WTC11 (cell line): ENCODE data around the gene KIAA1671. TPM values are rescaled to one million over a fixed set of nuclear protein-coding genes. Genes with fewer than 3 reads are reported as not detected.

ENCODE experiments used
- ATAC-seq: fragments of 200-7000 bp; cut with Tn5 transposase; 2 replicates; pipeline ENCODE4 v1.10.0; 2021; ENCODE audit warnings: mild to moderate bottlenecking, moderate library complexity
- CTCF ChIA-PET: fragments of 300-600 bp; sonication (Branson Sonifier 250); formaldehyde crosslinking; loops from one replicate; lab custom pipeline; 2021; ENCODE audit warnings: antibody characterized with exemption; lab: Charles Lee
- POLR2A ChIA-PET: fragments of 350-600 bp; sonication (Branson Sonifier 250); formaldehyde crosslinking; loops from one replicate; lab custom pipeline; 2021; ENCODE audit warnings: antibody characterized with exemption; lab: Charles Lee
- DNase-seq: peaks from one replicate; pipeline ENCODE4 v3.0.0; 2021; ENCODE audit warnings: low spot score
- H3K27ac Mint-ChIP-seq: 2 replicates; pipeline ENCODE4 v1.8.0; 2021; ENCODE audit warnings: mixed read lengths
- H3K27me3 Mint-ChIP-seq: 2 replicates; pipeline ENCODE4 v1.8.0; 2021; ENCODE audit warnings: low read depth, mild to moderate bottlenecking, moderate library complexity, mixed read lengths
- H3K36me3 Mint-ChIP-seq: 2 replicates; pipeline ENCODE4 v1.8.0; 2021; ENCODE audit warnings: mixed read lengths
- H3K4me1 Mint-ChIP-seq: 2 replicates; pipeline ENCODE4 v1.8.0; 2022; ENCODE audit warnings: mixed read lengths
- H3K4me3 Mint-ChIP-seq: 2 replicates; pipeline ENCODE4 v1.8.0; 2021; ENCODE audit warnings: mild to moderate bottlenecking, moderate library complexity, mixed read lengths
- H3K9me3 Mint-ChIP-seq: 2 replicates; pipeline ENCODE4 v1.8.0; 2021; ENCODE audit warnings: mixed read lengths
- ARID4B ChIP-seq: sonication (generic); formaldehyde crosslinking; IDR thresholded peaks from 2 replicates; pipeline ENCODE4 v1.8.0; 2023; ENCODE audit warnings: missing genetic modification reagents, mild to moderate bottlenecking, borderline replicate concordance
- ATF2 ChIP-seq: sonication (generic); formaldehyde crosslinking; IDR thresholded peaks from 2 replicates; pipeline ENCODE4 v1.8.1; 2022; ENCODE audit warnings: low read depth, missing genetic modification reagents, borderline replicate concordance
- ATF3 ChIP-seq: sonication (generic); formaldehyde crosslinking; conservative IDR thresholded peaks from 2 replicates; pipeline ENCODE4 v1.8.1; 2022; ENCODE audit warnings: mild to moderate bottlenecking, missing genetic modification reagents
- CREB1 ChIP-seq: sonication (generic); formaldehyde crosslinking; IDR thresholded peaks from 2 replicates; pipeline ENCODE4 v1.8.0; 2023; ENCODE audit warnings: mild to moderate bottlenecking, missing genetic modification reagents
- E2F1 ChIP-seq: sonication (generic); formaldehyde crosslinking; IDR thresholded peaks from 2 replicates; pipeline ENCODE4 v1.8.0; 2022; ENCODE audit warnings: mild to moderate bottlenecking, missing genetic modification reagents
- E2F5 ChIP-seq: sonication (generic); formaldehyde crosslinking; IDR thresholded peaks from 2 replicates; pipeline ENCODE4 v1.8.1; 2022; ENCODE audit warnings: mild to moderate bottlenecking, moderate library complexity, missing genetic modification reagents
- GABPB1 ChIP-seq: sonication (generic); formaldehyde crosslinking; IDR thresholded peaks from 2 replicates; pipeline ENCODE4 v1.8.1; 2023; ENCODE audit warnings: mild to moderate bottlenecking, missing genetic modification reagents
- PREB ChIP-seq: sonication (generic); formaldehyde crosslinking; IDR thresholded peaks from 2 replicates; pipeline ENCODE4 v1.8.1; 2022; ENCODE audit warnings: mild to moderate bottlenecking, missing genetic modification reagents, moderate library complexity, borderline replicate concordance
- TEAD4 ChIP-seq: sonication (generic); formaldehyde crosslinking; IDR thresholded peaks from 2 replicates; pipeline ENCODE4 v1.8.0; 2022; ENCODE audit warnings: mild to moderate bottlenecking, missing genetic modification reagents
- ZNF138 ChIP-seq: sonication (generic); formaldehyde crosslinking; conservative IDR thresholded peaks from 2 replicates; pipeline ENCODE4 v1.8.1; 2022; ENCODE audit warnings: mild to moderate bottlenecking, moderate library complexity, missing genetic modification reagents
- ZNF396 ChIP-seq: fragments of 250-450 bp; sonication (Bioruptor Pico); IDR thresholded peaks from 2 replicates; pipeline ENCODE4 v1.8.0; 2021; ENCODE audit warnings: mild to moderate bottlenecking, moderate library complexity, borderline replicate concordance
- ZNF423 ChIP-seq: fragments of 250-450 bp; sonication (Bioruptor Pico); IDR thresholded peaks from 2 replicates; pipeline ENCODE4 v2.1.2; 2022; ENCODE audit warnings: mild to moderate bottlenecking, moderate library complexity
- total RNA-seq: library from RNA; stranded (reverse); gene quantifications from 3 replicates; pipeline ENCODE4 v1.2.3, GENCODE V29; 2021

KIAA1671 gene
- total RNA-seq, 1 experiment from 2014 or later = 26.0 TPM

GRCh38 chr22:25024895-25025294 lies 72.4 kb downstream of the KIAA1671 start:
- Mint-ChIP-seq H3K27ac (no peak overlapping the region; the same call in 1 of the 2 replicates), H3K27me3 (no peaks in the 10 kb centered on the region), H3K4me3 (no peak overlapping the region), H3K36me3 (no peaks in the 10 kb centered on the region; the same call in 1 of the 2 replicates), H3K9me3 (no peaks in the 10 kb centered on the region), H3K4me1 (peaks cover 18% of the 10 kb centered on the region)
- no peak for ATAC-seq
- no peak for TF ChIP-seq ZNF138 (CRISPR knock-in tag)
- ChIA-PET POLR2A (no interaction called here), CTCF (interaction anchor here (1.1 to 1.6 kb wide), 2 partner anchors 33 to 86 kb away, joined by 3 to 5 read pairs; no protein-coding TSS in a partner anchor)
- no peak for DNase-seq

GRCh38 chr22:25025491-25026400 lies 73.2 kb downstream of the KIAA1671 start:
- Mint-ChIP-seq H3K4me3 (no peak overlapping the region), H3K27ac (peak overlapping the region; percentile 65; the same call in 1 of the 2 replicates), H3K36me3 (peaks cover 2% of the 10 kb centered on the region), H3K9me3 (no peaks in the 10 kb centered on the region), H3K4me1 (peaks cover 18% of the 10 kb centered on the region), H3K27me3 (no peaks in the 10 kb centered on the region)
- TF ChIP-seq TEAD4 = no peak
- TF ChIP-seq E2F5 (CRISPR knock-in tag) = no peak
- no peak for TF ChIP-seq ATF2 (CRISPR knock-in tag)
- no peak for TF ChIP-seq CREB1 (CRISPR knock-in tag)
- no peak for TF ChIP-seq GABPB1 (CRISPR knock-in tag)
- TF ChIP-seq PREB (CRISPR knock-in tag) = no peak
- TF ChIP-seq ARID4B (CRISPR knock-in tag) = no peak
- no peak for TF ChIP-seq ZNF423 (CRISPR knock-in tag)
- TF ChIP-seq ZNF396 (CRISPR knock-in tag) = no peak
- no peak for TF ChIP-seq E2F1 (CRISPR knock-in tag)
- TF ChIP-seq ATF3 = no peak
- CTCF ChIA-PET = interaction anchor here (1.0 to 1.6 kb wide), 3 partner anchors 31 to 87 kb away, joined by 5 to 6 read pairs (median 6); no protein-coding TSS in a partner anchor
- DNase-seq (no peak), ATAC-seq (no peak)
- POLR2A ChIA-PET = interaction anchor here (0.8 to 1.7 kb wide), 2 partner anchors 23 to 73 kb away, joined by 3 to 5 read pairs; no protein-coding TSS in a partner anchor
